ENCODE results near the gene LAMA1. TPM values are rescaled to one million over a fixed set of nuclear protein-coding genes. Genes with fewer than 3 reads are reported as not detected.

Gene LAMA1
- total RNA-seq, 3 donors from 2014 or later, result 2.7 to 20.8 (median 6.1) TPM

GRCh38 chr18:7116792-7117389 is 706 bp downstream of the LAMA1 start:
- DNase-seq (no peak), ATAC-seq (no peak)
- H3K4me3 ChIP-seq, result no peak overlapping the region
- intact Hi-C loops (cut with DNase I, micrococcal nuclease), result no loop called here
- no peak for TF ChIP-seq CTCF (IDR thresholded peaks at IDR 0.05)
- no peaks in the 10 kb centered on the region for H3K4me1 ChIP-seq (ENCODE audit: low read depth)
- no peaks in the 10 kb centered on the region for H3K36me3 ChIP-seq (ENCODE audit: low read depth)
- no peaks in the 10 kb centered on the region for H3K9me3 ChIP-seq

- no peak for DNase-seq
- no peaks in the 10 kb centered on the region for H3K36me3 ChIP-seq (ENCODE audit: low read depth)
- no peak overlapping the region for H3K4me3 ChIP-seq
- no peak for ATAC-seq
- H3K4me1 ChIP-seq (ENCODE audit: low read depth), result no peaks in the 10 kb centered on the region
- no peaks in the 10 kb centered on the region for H3K9me3 ChIP-seq
- intact Hi-C loops (cut with DNase I, micrococcal nuclease), result no loop called here
- no peak for TF ChIP-seq CTCF (IDR thresholded peaks at IDR 0.05)
These were observed 1.4 kb downstream of the LAMA1 start for GRCh38 chr18:7116001-7116730.

GRCh38 chr18:7112936-7113335 is 4.7 kb downstream of the LAMA1 start:
- Histone ChIP-seq H3K36me3 (ENCODE audit: low read depth) (no peaks in the 10 kb centered on the region), H3K4me1 (ENCODE audit: low read depth) (no peaks in the 10 kb centered on the region), H3K4me3 (no peak overlapping the region), H3K9me3 (no peaks in the 10 kb centered on the region)
- intact Hi-C loops (cut with DNase I, micrococcal nuclease), result no loop called here
- ATAC-seq, result no peak
- no peak for TF ChIP-seq CTCF (IDR thresholded peaks at IDR 0.05)
- no peak for DNase-seq

- no peaks in the 10 kb centered on the region for H3K4me1 ChIP-seq (ENCODE audit: low read depth)
- intact Hi-C loops (cut with DNase I, micrococcal nuclease), result no loop called here
- no peak for ATAC-seq
These were observed 6.5 kb downstream of the LAMA1 start for GRCh38 chr18:7111134-7111533.

GRCh38 chr18:7105943-7106342 is 11.7 kb downstream of the LAMA1 start:
- Histone ChIP-seq H3K9me3 (no peaks in the 10 kb centered on the region), H3K4me3 (no peak overlapping the region), H3K4me1 (ENCODE audit: low read depth) (no peaks in the 10 kb centered on the region), H3K36me3 (ENCODE audit: low read depth) (no peaks in the 10 kb centered on the region)
- TF ChIP-seq CTCF (IDR thresholded peaks at IDR 0.05), result no peak
- DNase-seq (no peak), ATAC-seq (no peak)
- intact Hi-C loops (cut with DNase I, micrococcal nuclease), result no loop called here

More at GRCh38 chr18:7111134-7111533, 6.5 kb downstream of the LAMA1 start:
- TF ChIP-seq CTCF (IDR thresholded peaks at IDR 0.05), result no peak
- Histone ChIP-seq H3K36me3 (ENCODE audit: low read depth) (no peaks in the 10 kb centered on the region), H3K4me3 (no peak overlapping the region), H3K9me3 (no peaks in the 10 kb centered on the region)
- DNase-seq, result no peak
